Stimulated activated CD4-positive, alpha-beta T cell treated with anti-CD3 and anti-CD28 coated beads, Interleukin-1b, Interleukin-23, amount 100 ng/mL, for 24 hours (primary cell): ENCODE data around the gene TMPRSS12.
"Not testable (repeated sequence)": the region's sequence is repeated elsewhere in the genome, so short reads cannot be mapped to it uniquely, and the experiment has no call there.

Experiments
- DNase-seq, 4 experiments: peaks; one replicate each; pipeline ENCODE4 v3.0.0-alpha.2; 2020; ENCODE audit warnings: low read depth in 4 of 4, low spot score in 1 of 4

The TMPRSS12 gene

DNA sequence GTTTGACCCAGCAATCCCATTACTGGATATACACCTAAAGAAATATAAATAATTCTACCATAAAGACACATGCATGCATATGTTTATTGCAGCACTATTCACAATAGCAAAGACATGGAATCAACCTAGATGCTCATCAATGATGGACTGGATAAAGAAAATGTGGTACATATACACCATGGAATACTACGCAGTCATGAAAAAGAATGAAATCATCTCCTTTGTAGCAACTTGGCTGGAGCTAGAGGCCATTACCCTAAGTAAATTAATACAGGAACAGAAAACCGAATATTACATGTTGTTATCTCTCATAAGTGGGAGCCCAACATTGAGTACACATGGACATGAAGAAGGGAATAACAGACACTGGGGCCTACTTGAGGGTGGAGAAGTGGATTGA is 13.0 kb downstream of the TMPRSS12 start:
- DNase-seq, result not testable (repeated sequence)

DNA sequence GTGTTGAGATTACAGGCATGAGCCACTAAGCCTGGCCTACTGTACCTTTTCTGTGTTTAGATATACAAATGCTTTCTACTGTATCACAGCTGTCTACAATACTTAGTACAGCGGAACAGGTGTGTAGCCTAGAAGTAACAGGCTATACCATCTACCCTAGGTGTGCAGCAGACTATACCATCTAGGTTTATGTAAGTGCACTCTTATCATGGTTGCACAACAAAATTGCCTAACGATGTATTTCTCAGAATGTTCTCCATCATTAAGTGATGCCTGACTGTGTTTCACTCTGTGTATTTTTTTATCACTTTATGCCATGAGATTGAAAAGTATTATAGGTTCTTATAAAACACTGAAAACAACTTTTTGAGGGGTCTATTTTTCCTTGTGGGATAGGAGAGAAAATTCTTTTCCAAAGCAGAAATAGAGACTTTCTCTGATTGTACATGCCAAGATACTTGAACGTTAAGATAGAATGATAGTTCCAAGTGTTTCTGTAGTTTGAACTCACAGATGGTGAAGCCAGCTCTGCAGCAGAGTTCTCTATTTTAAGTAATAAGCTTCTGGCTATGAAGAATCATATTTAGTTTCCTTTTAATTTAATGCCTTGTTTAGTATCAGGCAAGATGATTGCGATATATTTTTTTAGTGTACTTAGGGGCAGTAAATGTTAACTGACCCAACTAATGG is 17.0 kb downstream of the TMPRSS12 start:
- no peak for DNase-seq

DNA sequence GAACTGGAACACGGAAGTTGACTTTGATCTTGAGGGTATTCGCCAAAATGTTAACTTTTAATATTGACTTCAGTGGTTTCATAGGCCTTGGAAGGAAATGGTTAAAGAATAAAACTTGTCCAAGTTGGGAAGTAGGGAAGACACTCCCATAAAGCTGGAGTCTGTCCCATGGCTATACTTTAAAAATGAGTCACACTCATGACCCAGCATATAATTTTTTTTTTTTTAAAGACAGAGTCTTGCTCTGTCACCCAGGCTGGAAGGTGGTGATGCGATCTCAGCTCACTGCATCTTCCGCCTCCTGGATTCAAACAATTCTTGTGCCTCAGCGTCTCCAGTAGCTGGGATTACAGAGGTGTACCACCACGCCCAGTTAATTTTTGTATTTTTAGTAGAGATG is 19.6 kb downstream of the TMPRSS12 start:
- DNase-seq, result no peak

DNA sequence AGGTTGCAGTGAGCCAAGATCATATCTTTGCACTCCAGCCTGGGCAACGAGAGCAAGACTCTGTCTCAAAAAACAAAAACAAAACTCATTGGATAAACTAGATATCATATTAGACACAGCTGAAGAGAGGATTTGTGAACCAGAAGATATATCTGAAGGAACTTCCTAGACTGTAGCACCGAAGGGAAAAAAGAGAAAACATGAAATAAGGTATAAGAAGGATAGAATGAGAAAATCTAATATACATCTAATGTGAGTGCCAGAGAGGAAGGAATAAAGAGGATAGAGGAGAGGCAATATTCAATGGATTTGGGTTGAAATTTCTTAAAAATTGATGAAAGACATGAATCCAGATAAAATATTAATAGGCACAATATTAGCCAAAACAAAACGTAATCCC is 22.5 kb downstream of the TMPRSS12 start:
- DNase-seq, result no peak

DNA sequence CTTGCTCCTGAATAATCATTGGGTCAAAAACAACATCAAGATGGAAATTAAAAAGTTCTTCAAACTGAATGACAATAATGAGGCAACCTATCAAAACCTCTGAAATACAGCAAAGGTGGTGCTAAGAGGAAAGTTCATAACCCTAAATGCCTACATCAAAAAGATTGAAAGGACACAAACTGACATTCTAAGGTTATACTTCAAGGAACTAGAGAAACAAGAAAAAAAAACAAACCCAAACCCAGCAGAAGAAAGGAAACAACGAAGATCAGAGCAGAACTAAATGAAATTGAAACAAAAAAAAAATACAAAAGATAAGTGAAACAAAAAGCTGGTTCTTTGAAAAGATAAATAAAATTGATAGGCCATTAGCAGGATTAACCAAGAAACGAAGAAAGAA is 26.2 kb downstream of the TMPRSS12 start:
- not testable (repeated sequence) for DNase-seq

DNA sequence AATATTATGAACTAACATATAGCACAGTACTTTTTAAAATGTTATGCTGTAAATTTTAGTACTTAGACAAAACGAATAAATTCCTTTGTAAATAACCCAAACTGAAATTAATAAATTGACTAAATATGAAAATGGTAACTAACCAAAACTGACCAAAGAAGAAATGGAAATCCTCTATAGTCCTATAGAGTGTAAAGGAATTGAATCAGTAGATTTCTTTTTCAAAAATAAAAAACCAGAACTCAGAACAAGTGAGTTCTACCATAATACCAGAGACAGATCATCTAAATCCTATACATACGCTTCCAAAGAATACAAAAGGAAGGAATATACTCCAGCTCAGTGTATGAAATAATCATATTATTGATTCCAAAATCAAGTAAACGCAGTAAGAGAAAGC is 39.8 kb downstream of the TMPRSS12 start:
- DNase-seq, result no peak

GRCh38 chr12:50887191-50887590 is 44.5 kb downstream of the TMPRSS12 start:
- no peak for DNase-seq

- DNase-seq, result no peak
Measured at GRCh38 chr12:50888666-50889065, 45.9 kb downstream of the TMPRSS12 start.

GRCh38 chr12:50894241-50894640 is 51.5 kb downstream of the TMPRSS12 start:
- no peak for DNase-seq

DNA sequence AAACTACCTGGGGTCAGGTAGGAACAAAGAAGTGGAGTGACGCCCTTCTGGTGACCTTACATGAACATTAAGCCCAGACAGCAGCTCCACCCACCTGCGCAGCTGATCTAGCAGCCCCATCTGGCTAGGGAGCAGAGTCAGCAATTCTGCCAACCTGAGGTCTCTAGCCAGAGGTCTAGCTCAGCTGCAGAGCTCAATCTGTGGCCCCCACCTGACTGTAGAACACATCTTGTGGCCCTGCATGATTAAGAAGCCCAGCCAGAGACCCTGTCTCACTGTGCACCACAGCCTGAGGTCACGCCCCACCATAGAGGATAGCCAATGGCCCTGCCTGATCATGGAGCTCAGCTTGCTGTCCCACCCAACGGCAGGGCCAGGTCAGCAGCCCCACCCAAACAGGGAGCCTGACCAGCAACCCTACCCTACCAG is 59.0 kb downstream of the TMPRSS12 start:
- DNase-seq, result no peak

- DNase-seq, result not testable (repeated sequence)
Measured at GRCh38 chr12:50908479-50908878, 65.8 kb downstream of the TMPRSS12 start.

DNA sequence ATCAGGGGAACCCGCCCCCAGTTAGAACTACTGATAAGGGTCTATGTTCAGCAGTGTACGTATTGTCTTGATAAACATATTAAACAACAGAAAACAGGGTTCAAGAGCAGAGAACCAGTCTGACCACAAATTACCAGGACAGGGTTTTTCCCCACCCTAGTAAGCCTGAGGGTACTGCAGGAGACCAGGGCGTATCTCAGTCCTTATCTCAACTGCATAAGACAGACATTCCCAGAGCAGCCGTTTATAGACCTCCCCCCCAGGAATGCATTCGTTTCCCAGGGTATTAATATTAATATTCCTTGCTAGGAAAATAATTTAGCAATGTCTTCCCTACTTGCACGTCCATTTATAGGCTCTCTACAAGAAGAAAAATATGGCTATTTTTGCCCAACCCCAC is 69.6 kb downstream of the TMPRSS12 start:
- not testable (repeated sequence) for DNase-seq

- no peak for DNase-seq
Measured at GRCh38 chr12:50913224-50913623, 70.5 kb downstream of the TMPRSS12 start.

- no peak for DNase-seq
Measured at GRCh38 chr12:50914872-50915484, 72.3 kb downstream of the TMPRSS12 start.

DNA sequence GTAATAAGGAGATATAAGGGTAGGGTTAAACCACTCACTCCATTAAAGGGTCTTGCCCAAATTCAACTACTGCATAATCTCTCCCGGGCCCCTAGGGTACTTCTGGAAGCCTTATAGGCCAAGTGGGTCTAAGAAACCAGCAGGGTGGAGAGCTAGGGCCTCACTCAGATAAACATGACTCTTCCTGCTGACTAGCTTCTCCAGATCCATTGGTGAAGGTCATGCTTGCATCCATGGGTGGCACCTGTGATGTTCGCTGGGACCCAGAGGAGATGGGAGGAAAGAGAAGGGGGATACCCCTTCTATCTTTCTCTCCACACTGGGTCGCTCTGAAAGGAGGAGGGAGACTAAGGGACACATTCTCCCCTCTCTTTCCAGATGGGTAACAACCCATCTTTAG is 73.6 kb downstream of the TMPRSS12 start:
- DNase-seq, result no peak

DNA sequence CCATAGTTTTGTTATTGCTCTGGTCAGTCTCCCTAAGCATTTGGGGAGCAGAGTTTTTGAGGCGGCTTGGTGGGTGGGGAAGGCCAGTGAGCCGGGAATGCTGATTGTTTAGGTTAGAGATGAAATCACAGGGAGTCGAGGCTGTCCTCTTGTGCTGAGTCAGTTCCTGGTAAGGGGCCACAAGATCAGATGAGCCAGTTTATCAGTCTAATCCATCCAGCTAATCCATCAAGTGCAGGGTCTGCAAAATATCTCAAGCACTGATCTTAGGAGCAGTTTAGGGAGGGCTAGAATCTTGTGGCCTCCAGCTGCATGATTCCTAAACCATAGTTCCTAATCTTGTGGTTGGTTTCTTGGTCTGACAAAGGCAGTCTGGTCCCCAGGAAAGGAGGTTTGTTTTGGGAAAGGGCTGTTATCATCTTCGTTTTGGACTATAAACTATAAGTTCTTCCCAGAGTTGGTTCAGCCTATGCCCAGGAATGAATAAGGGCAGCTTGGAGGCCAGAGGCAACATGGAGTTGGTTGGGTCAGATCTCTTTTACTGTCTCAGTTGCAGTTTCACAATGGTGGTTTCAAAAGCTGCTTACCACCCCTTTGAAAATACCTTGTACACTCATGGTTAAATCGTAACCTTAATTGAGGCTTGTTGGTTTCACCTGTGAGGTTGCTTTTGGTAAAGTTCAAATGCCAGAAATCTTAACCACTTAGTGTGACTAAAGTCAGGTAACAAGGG is 76.0 kb downstream of the TMPRSS12 start:
- no peak for DNase-seq

DNA sequence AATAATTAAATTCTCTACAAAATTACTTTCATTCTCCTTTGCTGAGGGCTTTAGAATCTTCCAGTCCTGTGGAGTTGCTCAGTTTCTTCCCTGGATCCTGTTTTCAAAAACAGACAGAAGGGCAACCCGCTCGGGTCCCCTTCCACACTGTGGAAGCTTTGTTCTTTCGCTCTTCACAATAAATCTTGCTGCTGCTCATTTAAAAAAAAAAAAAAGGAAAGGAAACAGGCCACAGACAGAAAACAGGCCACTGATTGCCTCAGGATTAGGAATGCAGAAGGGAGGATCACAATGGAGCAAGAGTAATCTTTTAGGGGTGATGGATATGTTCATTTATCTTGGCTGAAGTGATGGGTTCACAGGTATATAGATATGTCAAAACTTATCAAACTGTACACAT is 80.1 kb downstream of the TMPRSS12 start:
- no peak for DNase-seq

- no peak for DNase-seq
Measured at GRCh38 chr12:50923361-50924130, 80.8 kb downstream of the TMPRSS12 start.

DNA sequence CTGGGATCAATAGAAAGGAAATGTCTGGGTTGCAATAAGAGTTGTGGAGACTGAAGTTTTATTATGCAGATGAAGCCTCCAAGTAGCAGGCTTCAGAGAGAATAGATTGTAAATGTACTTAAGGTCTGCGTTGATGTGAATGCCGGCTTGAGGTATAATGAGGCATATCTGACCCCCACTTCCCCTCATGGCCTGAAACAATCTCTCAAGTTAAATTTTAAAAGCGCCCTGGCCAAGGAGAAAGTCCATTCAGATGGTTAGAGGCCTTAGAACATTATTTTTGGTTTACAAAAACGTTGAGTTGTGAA is 81.4 kb downstream of the TMPRSS12 start:
- no peak for DNase-seq

- no peak for DNase-seq
Measured at GRCh38 chr12:50924439-50925341, 82.0 kb downstream of the TMPRSS12 start.

DNA sequence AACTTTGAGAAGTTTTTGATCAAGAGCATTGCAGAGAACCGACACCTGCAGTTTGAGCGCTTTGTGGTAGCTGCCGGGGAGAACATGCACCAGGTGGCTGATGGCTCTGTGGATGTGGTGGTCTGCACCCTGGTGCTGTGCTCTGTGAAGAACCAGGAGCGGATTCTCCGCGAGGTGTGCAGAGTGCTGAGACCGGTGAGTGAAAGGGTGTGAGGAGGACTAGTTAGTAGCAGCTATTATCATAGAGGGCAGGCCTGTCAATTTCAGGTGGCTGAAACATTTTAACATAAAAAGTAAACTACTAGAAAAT is 82.6 kb downstream of the TMPRSS12 start:
- no peak for DNase-seq
